Cardiac muscle cell (in vitro differentiated cells and primary cell): ENCODE data around the gene RACK1. TPM values are rescaled to one million over a fixed set of nuclear protein-coding genes. Genes with fewer than 3 reads are reported as not detected.
A peak's percentile ranks its signal among the peaks of the same experiment; 100 is the strongest.
"Not testable (repeated sequence)": the region's sequence is repeated elsewhere in the genome, so short reads cannot be mapped to it uniquely, and the experiment has no call there.

Source experiments
- DNase-seq, 2 donors: peaks; one replicate each; pipeline versions ENCODE4 v3.0.0 to v3.0.0-alpha.2; 2010 to 2017; ENCODE audit warnings: low read depth in 1 of 2, low spot score in 1 of 2
- H3K27ac ChIP-seq: fragments of 200-600 bp; sonication (generic); 2 replicates; pipeline ENCODE4 v1.5.1; 2016
- H3K27me3 ChIP-seq: fragments of 200-600 bp; sonication (generic); 2 replicates; pipeline ENCODE4 v1.6.0; 2016; ENCODE audit warnings: control low read depth
- H3K36me3 ChIP-seq: fragments of 200-600 bp; sonication (generic); 2 replicates; pipeline ENCODE4 v1.5.1; 2016; ENCODE audit warnings: control low read depth
- H3K4me1 ChIP-seq: fragments of 200-600 bp; sonication (generic); 2 replicates; pipeline ENCODE4 v1.8.1; 2017; ENCODE audit warnings: low read depth, mild to moderate bottlenecking, mixed run types
- H3K4me3 ChIP-seq: fragments of 200-600 bp; sonication (generic); 2 replicates; pipeline ENCODE4 v1.5.1; 2016; ENCODE audit warnings: mild to moderate bottlenecking
- H3K9me3 ChIP-seq: fragments of 200-600 bp; sonication (generic); 2 replicates; pipeline ENCODE4 v1.5.1; 2017; ENCODE audit warnings: low read depth, mild to moderate bottlenecking, control low read depth
- polyA plus RNA-seq: library from polyadenylated mRNA; unstranded; fragments of >200 nt; fragmentation: Nextera tagmentation; extraction: Ambion mirVana; gene quantifications from 2 replicates; pipeline ENCODE4 v1.2.1, GENCODE V29; 2016
- total RNA-seq: library from RNA; depleted of rRNA; stranded (reverse); fragments of >200 nt; gene quantifications from 2 replicates; pipeline ENCODE4 v1.2.3, GENCODE V29; 2016
- TF ChIP-seq, protein P1 (sequence below): IDR thresholded peaks from 2 replicates; pipeline ENCODE4 v1.5.1; 2012; ENCODE audit warnings: low read depth, mild to moderate bottlenecking, low read length

The RACK1 gene
- total RNA-seq: 2,235 and 2,267 TPM in 2 replicates
- polyA plus RNA-seq: 803 and 899 TPM in 2 replicates

GRCh38 chr5:181243564-181244343, at the start of gene RACK1:
RACK1 (minus strand) TSS chr5:181243906; CDS start chr5:181243800, 106 bp downstream.
- Histone ChIP-seq H3K27ac (peak within 1 kb of the TSS; percentile 94), H3K36me3 (peaks cover 30% of the 10 kb centered on the region), H3K27me3 (no peaks in the 10 kb centered on the region), H3K4me3 (peak within 1 kb of the TSS; percentile 80), H3K9me3 (no peaks in the 10 kb centered on the region), H3K4me1 (peaks cover 24% of the 10 kb centered on the region)
- peak; percentile 92 to 93 for DNase-seq
- TF ChIP-seq, protein P1, sequence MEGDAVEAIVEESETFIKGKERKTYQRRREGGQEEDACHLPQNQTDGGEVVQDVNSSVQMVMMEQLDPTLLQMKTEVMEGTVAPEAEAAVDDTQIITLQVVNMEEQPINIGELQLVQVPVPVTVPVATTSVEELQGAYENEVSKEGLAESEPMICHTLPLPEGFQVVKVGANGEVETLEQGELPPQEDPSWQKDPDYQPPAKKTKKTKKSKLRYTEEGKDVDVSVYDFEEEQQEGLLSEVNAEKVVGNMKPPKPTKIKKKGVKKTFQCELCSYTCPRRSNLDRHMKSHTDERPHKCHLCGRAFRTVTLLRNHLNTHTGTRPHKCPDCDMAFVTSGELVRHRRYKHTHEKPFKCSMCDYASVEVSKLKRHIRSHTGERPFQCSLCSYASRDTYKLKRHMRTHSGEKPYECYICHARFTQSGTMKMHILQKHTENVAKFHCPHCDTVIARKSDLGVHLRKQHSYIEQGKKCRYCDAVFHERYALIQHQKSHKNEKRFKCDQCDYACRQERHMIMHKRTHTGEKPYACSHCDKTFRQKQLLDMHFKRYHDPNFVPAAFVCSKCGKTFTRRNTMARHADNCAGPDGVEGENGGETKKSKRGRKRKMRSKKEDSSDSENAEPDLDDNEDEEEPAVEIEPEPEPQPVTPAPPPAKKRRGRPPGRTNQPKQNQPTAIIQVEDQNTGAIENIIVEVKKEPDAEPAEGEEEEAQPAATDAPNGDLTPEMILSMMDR: no peak

- not testable (repeated sequence) for H3K27ac ChIP-seq, H3K9me3 ChIP-seq, H3K4me1 ChIP-seq, H3K27me3 ChIP-seq, H3K36me3 ChIP-seq, DNase-seq, H3K4me3 ChIP-seq
These were observed 43.6 kb upstream of the RACK1 start for GRCh38 chr5:181287331-181287730.

- not testable (repeated sequence) for H3K27me3 ChIP-seq, H3K4me3 ChIP-seq, H3K27ac ChIP-seq, H3K9me3 ChIP-seq, H3K36me3 ChIP-seq, DNase-seq, H3K4me1 ChIP-seq
These were observed 42.4 kb upstream of the RACK1 start for GRCh38 chr5:181285962-181286705.

DNA sequence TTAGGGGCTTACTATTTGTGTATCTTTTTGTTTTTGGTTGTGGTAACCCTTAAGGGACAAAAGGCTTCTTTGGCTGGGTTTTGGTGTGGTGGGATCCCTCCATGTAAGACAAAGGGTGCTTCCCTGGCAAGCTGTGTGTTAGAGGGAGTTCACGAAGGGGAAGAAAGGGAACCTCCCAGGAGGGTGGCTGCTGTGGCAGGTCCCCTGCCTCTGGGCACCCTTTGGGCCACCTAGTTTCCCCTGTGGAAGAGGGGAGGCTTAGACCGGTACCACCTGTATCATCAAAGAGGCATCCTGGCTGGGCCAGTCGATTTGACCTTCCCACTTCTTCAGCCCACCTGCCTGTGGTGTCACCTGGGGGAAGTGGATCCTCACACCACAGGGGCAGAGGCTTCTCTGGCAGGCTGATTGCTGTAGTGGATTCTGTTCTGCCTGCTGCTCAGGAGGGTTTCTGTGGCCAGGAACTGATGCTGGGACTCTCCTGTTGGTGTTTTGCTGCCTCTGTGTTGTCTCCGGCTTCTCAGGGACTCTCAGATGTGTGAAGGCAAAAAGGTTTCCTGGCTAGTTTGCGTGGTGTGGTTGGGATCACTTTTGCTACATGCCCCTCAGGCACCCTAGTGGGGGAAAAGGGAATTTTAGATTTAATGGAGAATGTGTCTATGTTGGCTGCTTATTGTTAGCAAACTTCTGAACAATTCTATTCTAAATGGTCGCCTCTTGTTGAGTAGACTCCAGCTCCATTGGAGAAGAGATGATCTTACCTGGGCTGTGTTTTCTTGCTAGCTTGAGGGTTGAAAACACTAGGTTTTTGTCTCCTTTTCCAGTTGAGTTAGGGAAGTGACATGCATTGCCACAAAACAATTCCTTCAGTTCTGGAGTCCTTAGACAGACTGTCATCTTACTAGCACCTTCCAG, 40.4 kb upstream of the RACK1 start:
- not testable (repeated sequence) for H3K27me3 ChIP-seq, H3K36me3 ChIP-seq, H3K27ac ChIP-seq, H3K4me1 ChIP-seq, H3K9me3 ChIP-seq, H3K4me3 ChIP-seq, DNase-seq

GRCh38 chr5:181283347-181283746, 39.6 kb upstream of the RACK1 start:
- TF ChIP-seq, protein P1: no peak
- Histone ChIP-seq H3K9me3 (no peaks in the 10 kb centered on the region), H3K36me3 (no peaks in the 10 kb centered on the region), H3K27me3 (no peaks in the 10 kb centered on the region), H3K4me1 (no peaks in the 10 kb centered on the region), H3K4me3 (no peak overlapping the region), H3K27ac (no peak overlapping the region)
- DNase-seq: no peak

DNA sequence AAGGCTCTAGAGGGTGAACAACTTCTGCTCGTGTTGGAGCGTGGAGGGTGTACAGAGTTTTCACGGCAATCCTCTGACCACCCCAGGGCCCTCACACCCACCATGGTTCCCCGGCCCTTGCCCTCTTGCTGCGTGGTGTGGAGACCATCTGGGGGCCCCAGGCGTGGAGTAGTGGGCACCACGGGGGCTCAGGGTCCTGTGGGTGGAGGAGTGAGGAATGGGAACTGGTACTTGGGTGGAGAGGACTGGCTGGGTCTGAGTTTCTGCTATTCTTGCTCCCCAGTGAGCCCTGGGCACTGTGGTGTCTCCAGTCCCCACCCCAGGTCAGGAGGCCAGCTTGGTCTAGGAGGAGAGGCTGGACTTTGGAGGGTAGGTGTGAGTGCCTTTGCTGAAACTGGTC, 39.2 kb upstream of the RACK1 start:
- DNase-seq: no peak

GRCh38 chr5:181282415-181282814, 38.7 kb upstream of the RACK1 start:
- peak overlapping the region; percentile 43 for H3K4me3 ChIP-seq
- not testable (repeated sequence) for H3K36me3 ChIP-seq, H3K9me3 ChIP-seq, DNase-seq, H3K4me1 ChIP-seq, H3K27ac ChIP-seq, H3K27me3 ChIP-seq

More for the DNA sequence above, 39.2 kb upstream of the RACK1 start:
- H3K27ac ChIP-seq: no peak overlapping the region
- TF ChIP-seq, protein P1: no peak
- no peaks in the 10 kb centered on the region for H3K27me3 ChIP-seq
- no peak overlapping the region for H3K4me3 ChIP-seq
- no peaks in the 10 kb centered on the region for H3K36me3 ChIP-seq
- H3K4me1 ChIP-seq: no peaks in the 10 kb centered on the region
- no peaks in the 10 kb centered on the region for H3K9me3 ChIP-seq
